Measurements from ENCODE around the gene ADAM12.

The ADAM12 gene, protein sequence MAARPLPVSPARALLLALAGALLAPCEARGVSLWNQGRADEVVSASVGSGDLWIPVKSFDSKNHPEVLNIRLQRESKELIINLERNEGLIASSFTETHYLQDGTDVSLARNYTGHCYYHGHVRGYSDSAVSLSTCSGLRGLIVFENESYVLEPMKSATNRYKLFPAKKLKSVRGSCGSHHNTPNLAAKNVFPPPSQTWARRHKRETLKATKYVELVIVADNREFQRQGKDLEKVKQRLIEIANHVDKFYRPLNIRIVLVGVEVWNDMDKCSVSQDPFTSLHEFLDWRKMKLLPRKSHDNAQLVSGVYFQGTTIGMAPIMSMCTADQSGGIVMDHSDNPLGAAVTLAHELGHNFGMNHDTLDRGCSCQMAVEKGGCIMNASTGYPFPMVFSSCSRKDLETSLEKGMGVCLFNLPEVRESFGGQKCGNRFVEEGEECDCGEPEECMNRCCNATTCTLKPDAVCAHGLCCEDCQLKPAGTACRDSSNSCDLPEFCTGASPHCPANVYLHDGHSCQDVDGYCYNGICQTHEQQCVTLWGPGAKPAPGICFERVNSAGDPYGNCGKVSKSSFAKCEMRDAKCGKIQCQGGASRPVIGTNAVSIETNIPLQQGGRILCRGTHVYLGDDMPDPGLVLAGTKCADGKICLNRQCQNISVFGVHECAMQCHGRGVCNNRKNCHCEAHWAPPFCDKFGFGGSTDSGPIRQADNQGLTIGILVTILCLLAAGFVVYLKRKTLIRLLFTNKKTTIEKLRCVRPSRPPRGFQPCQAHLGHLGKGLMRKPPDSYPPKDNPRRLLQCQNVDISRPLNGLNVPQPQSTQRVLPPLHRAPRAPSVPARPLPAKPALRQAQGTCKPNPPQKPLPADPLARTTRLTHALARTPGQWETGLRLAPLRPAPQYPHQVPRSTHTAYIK

DNA sequence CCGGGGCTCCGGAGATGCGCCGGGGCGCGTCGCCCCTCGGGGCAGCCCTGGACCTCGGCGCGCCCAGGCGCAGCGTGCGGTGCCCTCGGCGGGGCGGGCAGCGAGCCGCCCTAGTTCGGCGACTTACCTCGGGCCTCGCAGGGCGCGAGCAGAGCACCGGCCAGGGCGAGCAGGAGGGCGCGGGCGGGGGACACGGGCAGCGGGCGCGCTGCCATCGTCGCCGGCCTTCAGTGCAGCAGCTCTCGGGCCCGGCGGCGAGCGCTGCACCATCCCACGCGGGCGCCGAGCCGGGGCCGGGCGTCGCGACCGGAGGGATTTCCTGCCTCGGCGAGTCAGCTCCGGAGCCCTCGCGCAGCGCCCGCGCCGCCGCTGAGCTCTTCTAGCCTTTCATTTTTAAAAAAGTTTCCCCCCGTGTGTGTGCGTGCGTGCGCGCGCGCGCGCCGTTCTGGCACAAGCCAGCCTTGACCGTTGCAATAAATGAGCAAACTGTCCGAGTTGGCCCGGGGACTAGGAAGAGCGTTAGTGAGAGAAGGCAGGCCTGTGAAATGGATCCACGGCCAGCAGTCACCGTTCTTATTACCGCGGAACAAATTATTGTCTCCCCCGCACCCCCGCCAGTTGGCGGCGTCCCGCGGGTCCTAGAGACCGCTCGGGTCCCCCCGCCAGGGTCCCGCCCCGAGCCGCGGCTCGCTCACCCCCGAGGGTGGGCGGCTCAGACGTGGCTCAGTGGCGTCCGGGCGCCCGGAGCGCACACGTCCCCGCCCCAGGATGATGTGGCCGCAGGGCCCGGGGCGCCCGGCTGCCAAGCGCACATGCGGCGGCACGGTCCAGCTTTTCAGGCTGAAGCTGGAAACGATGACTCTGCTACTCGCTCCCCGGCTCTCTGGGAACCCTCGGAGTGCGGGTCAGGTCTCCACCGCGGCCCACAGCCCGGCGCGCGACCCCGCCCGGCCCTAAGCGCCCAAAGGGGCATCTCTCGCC is at the start of gene ADAM12:
TSS of gene ADAM12 (minus strand) at position 547 of the 981 bp plus-strand sequence. CDS start at position 215, 332 bp downstream.
- no peak for DNase-seq (ENCODE audit: low spot score)

DNA sequence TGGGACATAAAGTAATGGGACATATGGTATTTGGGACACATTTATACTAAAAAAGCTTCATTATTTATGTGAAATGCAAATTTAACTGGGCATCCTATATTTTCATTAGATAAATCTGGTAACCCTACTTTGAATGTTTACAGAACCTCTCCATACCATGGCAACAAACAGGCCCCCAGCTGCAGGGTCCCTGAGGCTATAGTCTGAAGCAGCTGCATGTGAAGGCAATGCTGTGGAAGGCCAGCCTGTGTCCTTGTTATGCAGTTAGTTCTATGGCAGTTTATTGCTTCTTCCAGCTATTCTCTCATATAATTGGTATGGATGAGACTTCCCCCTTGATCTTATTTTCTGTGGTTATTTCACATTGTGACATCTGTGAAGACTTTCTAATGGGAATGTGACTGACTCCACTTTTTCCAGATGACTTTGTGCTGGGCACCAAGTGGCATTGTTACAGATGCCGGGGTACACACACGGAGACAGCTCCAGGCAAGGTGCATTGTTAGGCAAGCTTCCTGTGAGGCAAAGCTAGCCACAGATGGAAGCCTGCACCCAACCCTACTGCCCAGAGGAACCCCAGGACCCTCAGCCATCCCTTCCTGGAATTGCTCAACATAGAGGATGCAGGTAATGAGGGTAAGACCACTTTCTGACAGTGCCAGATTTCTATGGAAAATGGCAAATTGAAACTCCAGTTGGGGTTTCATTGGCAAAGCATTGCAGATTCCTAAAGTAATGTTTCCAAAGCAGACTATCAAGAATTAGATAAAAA is 49.5 kb upstream of the ADAM12 start:
- no peak for DNase-seq (ENCODE audit: low spot score)

DNA sequence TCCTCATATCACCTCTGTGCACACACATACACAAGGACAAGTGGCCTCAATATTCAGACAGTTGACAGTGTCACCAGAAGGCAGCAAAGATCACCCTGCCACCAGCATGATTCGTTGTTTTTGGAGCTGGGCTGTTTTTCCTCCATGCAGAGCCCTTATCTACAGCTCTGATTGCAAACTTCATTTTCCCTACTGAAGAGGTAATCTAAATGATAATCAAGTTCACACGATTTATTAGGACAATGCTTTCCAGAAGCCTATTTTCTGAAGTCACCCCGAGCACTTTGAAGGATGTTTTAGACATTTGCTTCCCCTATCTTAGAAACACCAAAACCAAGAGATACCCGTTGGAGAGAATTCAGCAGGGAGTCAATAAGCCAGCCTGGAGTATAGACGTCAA is 46.0 kb upstream of the ADAM12 start:
- DNase-seq (ENCODE audit: low spot score) = no peak

DNA sequence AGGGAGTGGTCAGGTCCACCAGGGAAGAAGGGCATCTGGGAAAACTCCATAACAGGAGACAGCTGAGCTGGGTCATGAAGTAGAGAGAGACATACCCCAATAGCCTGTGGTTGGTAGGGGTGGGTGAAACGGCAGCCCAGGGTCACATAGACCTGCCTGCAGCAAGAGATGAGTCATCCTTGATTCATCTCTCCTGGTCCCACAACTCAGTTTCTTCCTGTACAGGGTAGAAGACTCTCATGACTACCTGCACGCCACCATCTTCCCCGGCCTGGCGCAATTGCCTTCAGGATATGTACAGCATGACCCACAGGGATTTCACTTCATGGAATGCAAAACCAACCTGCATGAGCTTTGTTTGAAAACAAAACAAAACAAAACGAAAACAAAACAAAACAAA is 45.1 kb upstream of the ADAM12 start:
- no peak for DNase-seq (ENCODE audit: low spot score)

DNA sequence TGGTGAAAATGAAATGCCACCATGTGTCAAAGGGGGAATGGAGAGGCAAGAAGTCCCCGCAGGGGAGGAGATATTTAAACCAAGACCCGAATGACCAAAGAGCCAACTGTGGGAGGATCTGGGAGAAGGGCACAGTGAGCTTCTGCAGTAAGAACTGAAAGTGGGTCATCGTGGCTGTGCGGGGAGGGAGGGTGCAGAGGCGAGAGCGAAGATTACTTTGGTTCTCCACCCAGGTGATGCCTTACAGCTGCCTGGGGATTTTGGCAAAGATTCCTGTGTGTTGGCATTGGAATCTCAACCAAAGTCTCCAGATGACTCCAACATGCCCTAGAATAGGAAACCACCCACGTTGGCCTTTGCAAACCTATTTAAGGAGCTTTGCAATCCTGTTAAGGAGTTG is 44.2 kb upstream of the ADAM12 start:
- no peak for DNase-seq (ENCODE audit: low spot score)

DNA sequence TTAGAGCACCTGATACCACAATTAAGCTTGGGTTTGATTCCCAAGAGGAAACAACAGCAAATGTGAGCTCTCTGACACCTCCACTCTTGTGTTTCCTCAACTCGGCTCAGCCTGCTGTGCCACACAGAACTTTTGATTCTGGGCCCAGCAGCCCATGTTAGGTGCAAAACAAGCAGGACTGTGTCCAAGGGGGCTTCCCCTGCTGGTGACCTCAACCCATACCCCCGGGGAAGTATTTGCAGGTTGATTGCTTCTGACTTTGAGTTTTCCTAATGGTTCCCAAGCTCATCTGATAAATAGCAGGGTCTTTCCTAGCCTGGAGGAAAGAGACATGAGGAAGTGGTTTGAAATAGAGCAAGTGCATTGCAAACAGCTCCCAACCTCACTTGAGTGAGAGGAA is 43.5 kb upstream of the ADAM12 start:
- DNase-seq (ENCODE audit: low spot score) = no peak

DNA sequence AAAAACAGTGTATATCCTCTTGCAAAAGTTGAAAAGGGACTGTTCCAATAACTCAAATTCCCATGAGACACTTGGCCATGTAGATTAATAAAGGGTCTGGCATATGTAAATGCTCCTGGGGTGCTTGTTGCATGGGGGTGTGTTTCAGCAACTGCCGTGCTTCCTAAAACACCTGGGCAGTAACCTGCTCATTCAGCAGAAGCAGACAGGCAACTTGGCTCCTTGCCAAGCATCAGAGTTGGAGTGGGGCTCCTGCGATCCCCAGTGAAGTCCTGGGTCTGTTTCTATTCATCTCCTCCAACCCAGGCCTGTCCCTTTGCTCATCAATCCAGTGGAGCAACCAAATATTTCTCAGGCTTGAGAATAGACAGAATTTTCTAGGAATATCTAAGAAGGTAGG is 42.2 kb upstream of the ADAM12 start:
- DNase-seq (ENCODE audit: low spot score) = no peak

DNA sequence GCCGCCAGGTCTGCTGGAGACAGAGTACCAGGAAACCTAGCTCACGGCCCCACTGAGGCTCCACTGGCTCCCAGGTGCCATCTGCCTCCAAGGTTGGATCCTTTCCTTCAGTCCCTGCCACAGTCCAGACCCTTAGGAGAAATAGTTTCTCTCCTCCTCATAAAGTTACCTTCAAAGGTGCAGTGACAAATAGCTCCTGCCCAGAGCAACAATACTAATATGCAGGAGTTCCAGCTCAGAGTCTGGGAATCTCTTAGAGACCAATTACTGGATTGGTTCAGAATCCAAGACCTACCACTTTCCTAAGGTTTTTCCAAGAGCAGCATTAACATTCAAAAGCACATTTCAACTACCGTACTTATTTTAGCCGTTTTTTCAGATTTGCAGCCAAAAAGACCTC is 41.0 kb upstream of the ADAM12 start:
- no peak for DNase-seq (ENCODE audit: low spot score)

DNA sequence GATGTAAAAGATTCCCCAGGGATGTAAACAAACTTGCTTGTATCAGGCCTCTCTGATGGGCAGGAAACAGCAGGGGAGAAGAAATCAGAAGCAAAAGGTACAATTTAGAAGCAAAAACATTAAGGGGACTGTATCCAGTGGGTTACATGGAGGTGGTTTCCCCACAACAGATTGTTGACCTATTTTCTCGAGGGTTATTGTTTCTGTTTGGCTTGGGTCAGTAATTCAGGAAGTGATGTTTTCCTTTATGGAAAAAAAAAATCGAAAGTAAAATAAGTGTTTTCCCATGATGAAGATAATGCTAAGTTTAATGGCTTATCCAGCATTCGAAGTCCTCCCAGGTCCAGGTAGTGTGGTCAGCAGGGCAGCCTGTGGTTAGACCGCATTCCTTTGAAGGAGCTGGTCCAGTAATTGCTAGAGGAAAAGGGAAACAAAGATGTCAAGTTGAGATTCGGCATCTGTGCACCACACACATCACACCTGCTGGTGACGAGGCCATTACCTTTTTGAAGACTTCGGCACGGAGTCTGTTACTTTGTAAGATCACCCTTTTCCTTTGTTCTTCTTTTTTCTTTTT is 37.3 kb upstream of the ADAM12 start:
- DNase-seq (ENCODE audit: low spot score) = no peak

DNA sequence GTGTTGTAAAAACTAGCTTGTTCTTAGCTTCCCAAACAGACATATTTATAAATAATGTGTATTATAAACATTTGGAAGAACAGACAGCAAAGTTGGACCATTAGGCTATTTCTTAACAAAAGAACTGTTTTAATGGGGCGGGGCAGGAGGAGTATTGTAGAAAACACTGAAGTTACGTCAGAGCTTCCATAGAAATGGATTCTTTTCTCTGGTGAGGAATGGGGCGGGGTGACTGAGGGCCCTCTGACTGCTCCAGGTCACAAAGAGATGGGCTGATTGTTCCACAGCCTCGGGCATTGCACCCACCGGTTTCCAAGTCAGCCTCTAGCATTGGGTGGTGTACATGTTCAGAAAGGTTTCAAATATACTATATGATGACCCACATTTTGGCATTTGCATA is 36.8 kb upstream of the ADAM12 start:
- DNase-seq (ENCODE audit: low spot score) = no peak

DNA sequence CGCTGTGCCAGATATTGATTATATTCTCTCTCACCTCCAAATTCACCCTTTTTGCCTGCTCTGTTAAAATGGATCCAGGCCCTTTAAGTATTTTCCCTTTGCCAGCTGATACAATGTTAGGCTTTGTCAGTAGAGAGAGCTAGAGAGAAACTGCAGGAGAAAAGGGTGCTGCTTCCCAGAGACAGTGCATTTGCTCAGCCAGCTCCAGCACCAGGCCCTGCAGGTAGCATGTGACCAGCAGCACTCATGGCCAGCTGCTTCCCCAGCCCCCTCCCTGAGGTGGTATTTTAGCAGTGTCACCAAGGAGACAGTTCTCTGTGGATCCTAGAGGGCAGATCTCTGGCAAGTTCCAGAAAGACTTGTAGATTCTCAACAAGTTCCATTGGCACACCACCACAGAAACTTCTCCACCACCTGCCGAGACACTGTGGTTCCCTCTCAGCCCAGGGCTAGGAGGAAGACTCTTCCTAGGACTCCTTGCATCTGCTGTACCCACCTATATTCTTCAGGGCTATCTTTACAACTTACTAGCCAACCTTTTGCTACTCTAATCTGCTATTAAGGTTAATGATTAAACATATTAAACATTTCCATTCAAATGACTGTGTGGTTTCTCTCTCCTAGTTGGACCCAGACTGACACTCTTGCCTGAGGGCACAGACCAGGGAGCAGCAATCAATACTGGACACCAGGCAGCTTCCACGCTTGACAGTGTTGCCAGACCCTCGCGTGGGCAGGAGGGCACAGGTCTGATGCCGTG is 35.6 kb upstream of the ADAM12 start:
- DNase-seq (ENCODE audit: low spot score) = no peak

DNA sequence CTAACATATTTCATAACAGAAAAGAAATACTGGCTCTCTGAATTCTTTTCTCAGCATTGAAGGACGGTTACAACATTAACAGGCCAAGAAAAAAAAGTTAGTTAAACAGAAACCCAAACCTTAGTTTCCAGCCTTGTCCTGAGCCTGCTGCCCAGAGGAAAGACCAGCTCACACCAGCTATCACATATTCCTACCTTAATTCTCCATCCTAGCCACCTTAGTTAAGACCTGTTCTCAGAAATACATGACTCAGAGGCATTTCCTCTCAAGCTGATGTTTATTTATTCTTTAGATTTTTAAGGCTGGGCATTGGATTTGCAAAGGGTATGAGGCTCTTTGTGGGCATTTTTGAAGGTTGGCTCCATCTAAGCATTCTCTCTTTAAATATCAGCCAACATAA is 34.3 kb upstream of the ADAM12 start:
- no peak for DNase-seq (ENCODE audit: low spot score)

DNA sequence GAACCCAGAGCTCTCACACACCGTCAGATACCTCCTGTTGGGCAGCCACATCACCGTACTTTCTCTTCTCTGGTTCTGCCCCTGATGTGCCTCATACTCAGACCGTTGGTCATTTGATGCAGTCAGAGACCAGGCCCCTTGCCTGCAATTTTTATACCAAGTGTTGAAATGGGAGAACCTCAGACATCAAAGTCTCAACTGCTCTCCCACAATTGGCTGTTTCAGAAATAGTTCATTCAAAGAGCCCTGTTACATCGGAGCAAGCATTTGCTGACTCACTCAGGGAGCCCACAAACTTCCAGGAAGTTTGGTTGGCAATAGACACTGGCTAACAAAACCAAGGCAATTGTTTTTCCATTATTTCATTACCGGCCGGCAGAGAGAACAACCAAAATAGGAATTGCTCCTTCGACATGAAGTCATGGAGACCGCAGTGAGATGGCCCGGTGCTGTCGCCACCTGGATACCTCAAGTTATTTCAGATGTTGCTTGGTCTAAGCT is 33.5 kb upstream of the ADAM12 start:
- DNase-seq (ENCODE audit: low spot score) = no peak

DNA sequence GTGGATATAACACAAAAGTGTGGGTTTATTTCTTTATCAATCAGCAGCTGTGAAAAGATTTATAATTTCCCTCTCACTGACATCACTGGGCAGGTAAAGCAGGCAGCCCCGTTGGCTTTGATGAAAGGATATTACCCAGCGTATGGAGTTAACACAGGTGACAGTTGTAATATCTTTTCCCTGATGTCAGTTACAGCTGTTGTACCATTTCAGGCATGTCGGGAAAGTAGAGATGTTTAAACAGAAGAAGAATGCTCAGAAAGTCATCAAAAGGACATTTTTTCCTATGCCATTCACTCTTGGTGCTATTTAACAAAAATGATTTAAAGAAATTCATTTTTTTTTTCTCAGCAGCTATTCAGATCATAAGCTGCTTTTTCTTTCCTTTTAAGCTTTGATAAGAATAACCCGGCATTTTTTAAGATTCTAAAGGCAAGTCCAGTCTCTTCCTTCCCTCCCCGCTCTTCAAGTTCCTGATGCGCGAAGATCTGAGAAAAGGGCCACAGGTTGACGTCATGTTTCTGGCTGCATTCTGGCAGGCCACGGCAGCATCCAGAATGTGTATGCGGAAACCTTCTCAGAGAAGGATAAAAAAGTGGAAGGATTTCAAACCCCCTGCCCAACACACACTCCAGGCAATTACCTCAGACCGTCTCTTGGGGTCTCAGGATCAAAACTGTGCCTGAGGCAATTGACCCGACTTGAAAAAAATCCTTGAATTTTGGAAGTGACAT is 32.5 kb upstream of the ADAM12 start:
- DNase-seq (ENCODE audit: low spot score) = no peak

DNA sequence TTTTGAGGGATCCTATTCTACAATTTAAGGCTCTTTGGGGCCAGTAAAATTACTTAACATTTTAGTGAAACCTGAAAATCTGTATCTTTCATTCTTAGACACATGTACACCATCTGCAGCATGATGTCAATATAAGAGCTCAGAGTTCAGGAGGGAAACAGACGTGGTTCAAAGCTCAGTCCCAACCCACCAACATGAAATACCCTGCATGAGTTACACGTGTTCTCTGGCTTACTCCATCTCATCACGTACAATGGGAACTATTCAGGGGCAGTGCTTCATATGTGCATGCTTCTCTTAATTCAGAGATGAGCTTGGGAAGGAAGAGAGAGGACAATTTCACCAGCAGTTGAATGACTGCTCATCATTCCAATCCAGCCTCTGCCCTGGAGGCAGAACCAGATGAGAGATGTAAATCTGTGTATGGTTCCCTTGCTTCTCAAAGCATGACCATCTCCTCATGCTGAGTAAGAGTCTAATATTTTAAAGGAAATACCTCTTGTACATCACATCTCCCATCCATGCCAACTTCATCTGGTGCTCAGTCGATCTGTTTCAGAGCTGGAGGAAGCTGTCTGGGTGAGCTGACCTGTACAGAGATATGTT is 29.0 kb upstream of the ADAM12 start:
- DNase-seq (ENCODE audit: low spot score) = no peak

DNA sequence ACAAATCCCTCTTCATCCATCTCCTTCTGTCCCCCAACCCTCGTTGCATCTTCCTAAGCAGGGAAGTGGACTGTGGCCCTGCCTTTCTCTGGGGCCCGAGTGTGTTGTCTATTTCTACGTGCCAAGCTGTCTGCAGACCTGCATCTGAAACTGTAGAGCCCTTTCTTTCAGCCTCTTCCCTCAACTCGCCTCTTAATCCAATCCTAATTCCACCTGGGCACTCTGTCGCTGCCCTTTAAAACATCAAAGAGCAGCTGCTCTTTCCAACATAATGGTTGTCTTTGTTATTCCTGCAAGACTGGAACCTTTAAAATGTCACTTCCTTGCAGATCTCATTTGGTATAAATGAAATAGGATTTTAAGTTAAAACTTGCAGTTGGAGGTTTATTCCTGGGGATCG is 21.5 kb upstream of the ADAM12 start:
- no peak for DNase-seq (ENCODE audit: low spot score)

DNA sequence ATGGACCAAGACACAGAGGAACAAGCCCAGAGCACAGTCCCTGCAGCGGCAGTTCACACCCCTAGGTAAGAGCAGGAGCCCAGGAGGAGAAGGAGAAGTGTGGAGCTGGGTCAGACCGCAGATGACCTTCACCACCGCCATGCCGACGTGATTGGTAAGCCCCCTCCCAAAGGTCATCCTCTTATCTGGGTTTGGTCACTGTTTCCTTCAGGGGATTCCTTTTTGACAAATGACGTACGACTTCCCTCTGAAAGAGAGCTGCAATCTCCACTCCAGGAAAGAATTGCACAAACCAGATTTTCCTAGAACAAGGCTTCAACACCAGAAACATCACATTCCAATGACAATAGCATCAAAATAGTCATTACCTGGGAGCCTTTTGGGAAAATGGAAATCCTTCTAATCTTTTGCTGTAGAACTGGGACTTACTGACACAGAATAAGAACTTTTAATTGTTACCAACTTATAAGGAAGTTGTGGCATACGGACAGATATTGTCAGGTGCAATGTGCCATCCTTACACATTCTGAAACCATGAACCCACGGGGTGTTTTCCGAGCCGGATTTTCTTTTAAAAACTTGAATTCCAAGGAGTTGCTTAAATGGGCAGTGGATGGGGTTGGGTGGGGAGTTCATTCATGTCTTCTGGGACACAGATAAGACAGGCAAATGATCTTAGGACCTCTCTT is 20.8 kb upstream of the ADAM12 start:
- DNase-seq (ENCODE audit: low spot score) = no peak

DNA sequence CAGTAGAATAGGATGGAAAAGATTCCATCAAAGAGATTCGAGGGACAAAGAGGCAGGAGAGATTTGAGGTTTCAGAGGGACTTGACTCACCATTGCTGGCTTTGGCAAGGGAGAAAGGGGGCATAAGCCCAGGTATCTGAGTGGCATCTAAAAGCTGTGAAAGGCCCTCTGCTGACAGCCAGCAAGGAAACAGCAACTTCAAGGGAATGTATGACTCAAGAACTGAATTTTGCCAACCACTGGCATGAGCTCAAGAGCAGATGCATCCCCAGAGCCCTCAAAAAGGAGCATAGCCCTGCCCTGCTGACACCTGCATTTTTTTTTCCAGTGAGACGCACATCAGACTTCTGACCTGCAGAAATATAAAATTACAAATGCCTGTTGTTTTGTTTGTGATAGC is 19.6 kb upstream of the ADAM12 start:
- no peak for DNase-seq (ENCODE audit: low spot score)

All from HuH-7.5 (cell line).